ENCODE measurements around the gene MC4R.

DNA sequence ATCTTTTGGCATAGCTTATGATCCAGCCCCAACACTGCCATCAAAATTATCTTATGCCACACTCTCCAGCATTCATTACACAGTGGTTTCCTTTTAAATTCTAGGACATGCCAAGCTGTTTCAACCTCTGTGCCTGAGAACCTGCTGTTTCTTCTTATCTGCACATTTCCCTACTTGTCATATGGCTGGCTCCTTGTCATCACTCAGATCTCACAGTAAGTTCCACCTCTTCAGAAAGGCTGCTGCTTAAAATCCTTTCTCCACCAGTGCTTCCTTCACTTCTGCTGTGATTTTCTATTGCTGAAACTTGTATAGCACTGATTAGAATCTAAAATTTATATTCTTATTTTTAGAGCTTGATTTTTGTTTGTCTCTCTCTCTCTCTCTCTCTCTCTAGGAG, 43.4 kb downstream of the MC4R start:
- TF ChIP-seq, protein P1, sequence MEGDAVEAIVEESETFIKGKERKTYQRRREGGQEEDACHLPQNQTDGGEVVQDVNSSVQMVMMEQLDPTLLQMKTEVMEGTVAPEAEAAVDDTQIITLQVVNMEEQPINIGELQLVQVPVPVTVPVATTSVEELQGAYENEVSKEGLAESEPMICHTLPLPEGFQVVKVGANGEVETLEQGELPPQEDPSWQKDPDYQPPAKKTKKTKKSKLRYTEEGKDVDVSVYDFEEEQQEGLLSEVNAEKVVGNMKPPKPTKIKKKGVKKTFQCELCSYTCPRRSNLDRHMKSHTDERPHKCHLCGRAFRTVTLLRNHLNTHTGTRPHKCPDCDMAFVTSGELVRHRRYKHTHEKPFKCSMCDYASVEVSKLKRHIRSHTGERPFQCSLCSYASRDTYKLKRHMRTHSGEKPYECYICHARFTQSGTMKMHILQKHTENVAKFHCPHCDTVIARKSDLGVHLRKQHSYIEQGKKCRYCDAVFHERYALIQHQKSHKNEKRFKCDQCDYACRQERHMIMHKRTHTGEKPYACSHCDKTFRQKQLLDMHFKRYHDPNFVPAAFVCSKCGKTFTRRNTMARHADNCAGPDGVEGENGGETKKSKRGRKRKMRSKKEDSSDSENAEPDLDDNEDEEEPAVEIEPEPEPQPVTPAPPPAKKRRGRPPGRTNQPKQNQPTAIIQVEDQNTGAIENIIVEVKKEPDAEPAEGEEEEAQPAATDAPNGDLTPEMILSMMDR (IDR thresholded peaks at IDR 0.05) = no peak
- TF ChIP-seq EP300 (IDR thresholded peaks at IDR 0.05) = no peak
- TF ChIP-seq POLR2A (IDR thresholded peaks at IDR 0.05; ENCODE audit: low read depth) = no peak
- no peak for TF ChIP-seq POLR2AphosphoS5 (IDR thresholded peaks at IDR 0.05)

Measured in esophagus muscularis mucosa (tissue), 4 donors.